ENCODE data around the gene SEC31B.
A peak's percentile ranks its signal among the peaks of the same experiment; 100 is the strongest.

The SEC31B gene

DNA sequence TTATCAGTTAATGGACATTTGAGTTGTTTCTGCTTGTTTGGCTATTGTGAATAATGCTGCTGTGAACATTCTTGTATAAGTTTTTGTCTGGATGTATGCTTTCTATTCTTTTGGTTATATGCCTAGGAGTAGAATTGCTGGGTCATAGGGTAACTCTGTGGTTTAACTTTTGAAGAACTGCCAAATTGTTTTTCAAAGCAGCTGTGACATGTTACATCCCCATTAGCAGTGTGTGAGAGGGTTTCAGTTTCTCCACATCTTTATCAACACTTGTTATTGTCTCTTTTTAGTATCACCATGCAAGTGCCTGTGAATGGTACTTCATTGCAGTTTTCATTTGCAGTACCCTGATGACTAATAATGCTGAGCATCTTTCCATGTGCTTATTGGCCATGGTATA, 12.1 kb upstream of the SEC31B start:
- no peak overlapping the region for H3K4me3 ChIP-seq (replicated peaks; ENCODE audit: low read depth, low read length)
- no peak for TF ChIP-seq CTCF (IDR thresholded peaks at IDR 0.05; ENCODE audit: low read length, missing control alignments)
- no peak for DNase-seq (ENCODE audit: low read depth)

GRCh38 chr10:100529475-100530298, 10.0 kb upstream of the SEC31B start, which contains the start of gene NDUFB8:
Gene NDUFB8 (minus strand): TSS chr10:100529871. CDS start chr10:100529851, 20 bp downstream.
- TF ChIP-seq CTCF (IDR thresholded peaks at IDR 0.05; ENCODE audit: low read length, missing control alignments), result no peak
- H3K4me3 ChIP-seq (replicated peaks; ENCODE audit: low read depth, low read length), result peak within 1 kb of the TSS; percentile 99
- DNase-seq (ENCODE audit: low read depth), result peak; percentile 86

DNA sequence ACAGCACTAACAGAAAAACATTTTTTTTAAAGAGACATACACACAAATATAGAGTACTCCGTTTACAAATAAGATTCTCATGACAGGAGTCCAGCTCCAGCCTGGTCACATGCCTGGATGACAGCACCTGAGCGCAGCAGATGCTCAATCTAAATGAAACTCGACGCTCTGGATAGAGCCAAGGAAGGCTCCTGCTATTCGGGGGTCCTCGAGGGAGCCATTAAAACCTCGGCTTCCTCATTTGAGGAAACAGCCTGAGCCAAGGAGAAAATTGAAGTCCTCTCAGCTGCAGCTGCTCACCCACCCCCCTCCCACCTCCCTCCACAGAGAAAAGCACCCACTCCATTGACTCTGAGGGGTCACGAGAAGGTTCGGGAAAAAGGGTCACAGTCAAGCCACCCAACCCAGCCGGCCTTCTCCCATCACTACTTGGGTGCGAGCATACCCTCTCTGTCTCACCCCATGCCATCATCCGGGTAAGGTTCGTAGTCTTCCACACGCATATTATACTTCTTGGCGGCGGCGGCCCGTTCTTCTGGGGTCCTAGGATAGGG, 9.3 kb upstream of the SEC31B start:
- peak overlapping the region; percentile 99 for H3K4me3 ChIP-seq (replicated peaks; ENCODE audit: low read depth, low read length)
- no peak for DNase-seq (ENCODE audit: low read depth)
- no peak for TF ChIP-seq CTCF (IDR thresholded peaks at IDR 0.05; ENCODE audit: low read length, missing control alignments)

- TF ChIP-seq CTCF (IDR thresholded peaks at IDR 0.05; ENCODE audit: low read length, missing control alignments), result no peak
- H3K4me3 ChIP-seq (replicated peaks; ENCODE audit: low read depth, low read length), result peak overlapping the region; percentile 99
- no peak for DNase-seq (ENCODE audit: low read depth)
Measured at GRCh38 chr10:100528123-100528886, 8.6 kb upstream of the SEC31B start.

DNA sequence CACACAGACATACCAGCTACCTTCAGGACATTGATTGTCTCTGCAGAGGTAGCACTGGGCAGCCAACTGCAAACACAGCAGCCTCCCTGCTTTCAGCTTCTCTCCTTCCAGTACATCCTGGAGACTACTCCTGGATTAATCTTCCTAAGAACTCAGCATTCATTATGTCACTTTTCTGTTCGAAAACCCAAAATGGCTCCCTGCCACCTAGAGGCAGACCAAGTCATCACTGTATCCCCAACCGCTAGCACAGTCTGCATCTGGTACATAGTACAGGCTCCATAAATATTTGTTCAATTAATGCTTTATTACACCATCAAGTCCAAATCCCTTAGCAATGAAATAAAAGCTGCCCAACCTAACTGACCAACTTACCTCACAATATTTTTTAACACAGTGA, 5.0 kb upstream of the SEC31B start:
- no peak overlapping the region for H3K4me3 ChIP-seq (replicated peaks; ENCODE audit: low read depth, low read length)
- no peak for DNase-seq (ENCODE audit: low read depth)
- peak; percentile 5 for TF ChIP-seq CTCF (IDR thresholded peaks at IDR 0.05; ENCODE audit: low read length, missing control alignments)

DNA sequence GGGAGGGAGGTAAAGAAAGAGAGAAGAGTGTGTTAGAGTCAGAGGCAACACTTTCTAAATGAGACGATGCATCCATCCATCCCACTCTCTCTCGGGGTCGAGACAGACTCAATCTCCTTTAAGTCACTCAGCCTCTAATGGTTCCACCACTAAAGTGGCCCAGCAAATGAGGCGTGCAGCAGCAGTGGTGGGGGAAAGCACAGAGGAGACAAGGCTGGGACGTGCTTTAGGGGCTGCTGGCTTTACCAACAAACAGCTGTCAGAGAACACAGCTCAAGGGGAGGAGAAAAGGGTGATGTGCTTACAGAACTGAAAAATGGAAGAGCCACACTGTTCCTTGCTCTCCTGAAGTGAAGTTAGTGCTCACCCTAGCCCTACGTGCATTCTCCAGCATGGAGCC, 4.5 kb upstream of the SEC31B start:
- TF ChIP-seq CTCF (IDR thresholded peaks at IDR 0.05; ENCODE audit: low read length, missing control alignments), result no peak
- no peak overlapping the region for H3K4me3 ChIP-seq (replicated peaks; ENCODE audit: low read depth, low read length)
- DNase-seq (ENCODE audit: low read depth), result no peak

All from fibroblast of pulmonary artery (primary cell).